K562 (cell line): ENCODE data around the gene ANKFN1. TPM values are rescaled to one million over a fixed set of nuclear protein-coding genes. Genes with fewer than 3 reads are reported as not detected.

ENCODE experiments used
- ATAC-seq: fragments of 200-7000 bp; cut with Tn5 transposase; 3 replicates; pipeline ENCODE4 v1.9.1; 2020; ENCODE audit warnings: moderate library complexity
- BruUV-seq: library from RNA; stranded (reverse); fragments of 400-500 nt; replicated peaks from 2 replicates; lab custom pipeline; 2021; lab: Mats Ljungman, UMichigan
- CTCF ChIA-PET: fragments of 300-600 bp; formaldehyde crosslinking; extraction: SDS; loops from one replicate; lab custom pipeline; 2021; ENCODE audit warnings: low intra/inter-chr PET ratio; lab: Yijun Ruan, JAX
- POLR2A ChIA-PET: fragments of 300-600, 350-650 bp; sonication (Branson Sonifier 250); formaldehyde crosslinking; extraction: SDS; loops from one replicate; lab custom pipeline; 2021; ENCODE audit warnings: antibody characterized with exemption, inconsistent platforms; lab: Yijun Ruan, JAX
- DNase-seq, 4 experiments: peaks; one replicate each; pipeline versions ENCODE4 v3.0.0 to v3.0.0-alpha.2; 2011 to 2018; ENCODE audit warnings: low spot score in 3 of 4, mixed read lengths in 3 of 4; ENCODE audit errors: extremely low read depth in 1 of 4
- FAIRE-seq: peaks from 2 replicates; lab custom pipeline; 2011; peaks lifted over from hg19 to GRCh38; lab: Jason Lieb, UNC
- H2AFZ ChIP-seq: 2 replicates; pipeline ENCODE4 v1.6.0; 2011; ENCODE audit warnings: low read depth, low read length, control low read depth, inconsistent platforms
- H3K27ac ChIP-seq: fragments of 200-600 bp; 3 replicates; pipeline ENCODE4 v1.8.0; 2011; ENCODE audit warnings: low read depth, mild to moderate bottlenecking, control low read depth, inconsistent platforms, low read length, moderate library complexity, mixed read lengths; ENCODE audit errors: extremely low read depth
- H3K27me3 ChIP-seq, 2 experiments: fragments of 300-600 bp in 1 of 2; 2 replicates in 1 of 2; 3 replicates in 1 of 2; pipeline versions ENCODE4 v1.6.0 to v1.8.0; 2011; ENCODE audit warnings: inconsistent platforms in 2 of 2, low read length in 2 of 2, mild to moderate bottlenecking in 1 of 2, mixed read lengths in 1 of 2, moderate library complexity in 1 of 2; ENCODE audit not compliant: control insufficient read depth in 2 of 2, insufficient read depth in 2 of 2
- H3K36me3 ChIP-seq: fragments of 300-600 bp; 3 replicates; pipeline ENCODE4 v1.8.0; 2011; ENCODE audit warnings: mild to moderate bottlenecking, low read length, inconsistent platforms; ENCODE audit not compliant: control insufficient read depth, insufficient read depth
- H3K4me1 ChIP-seq, 2 experiments: fragments of 200-600 bp in 1 of 2; replicated peaks in 1 of 2; 2 replicates in 1 of 2; 3 replicates in 1 of 2; pipeline versions ENCODE4 v1.5.1 to v1.8.0; 2011; ENCODE audit warnings: inconsistent platforms in 2 of 2, low read length in 2 of 2, mild to moderate bottlenecking in 1 of 2, mixed read lengths in 1 of 2, moderate library complexity in 1 of 2; ENCODE audit not compliant: control insufficient read depth in 2 of 2, insufficient read depth in 2 of 2
- H3K4me2 ChIP-seq: 2 replicates; pipeline ENCODE4 v1.6.1; 2011; ENCODE audit warnings: low read length, control low read depth, inconsistent platforms, mixed read lengths; ENCODE audit not compliant: insufficient read depth
- H3K4me3 ChIP-seq: fragments of 200-600 bp; sonication (generic), shearing (Covaris generic); 2 replicates; pipeline ENCODE4 v1.5.1; 2016; ENCODE audit warnings: control low read depth, inconsistent platforms
- H3K79me2 ChIP-seq: fragments of 200-600 bp; 3 replicates; pipeline ENCODE4 v1.8.0; 2011; ENCODE audit warnings: low read length, inconsistent platforms; ENCODE audit not compliant: control insufficient read depth, insufficient read depth
- H3K9ac ChIP-seq, 2 experiments: 2 replicates each; pipeline versions ENCODE4 v1.6.0 to v1.6.1; 2011; ENCODE audit warnings: low read depth in 2 of 2, low read length in 2 of 2, control low read depth in 1 of 2, inconsistent platforms in 1 of 2, mild to moderate bottlenecking in 1 of 2, mixed read lengths in 1 of 2; ENCODE audit not compliant: insufficient read depth in 1 of 2
- H3K9me1 ChIP-seq: one replicate; pipeline ENCODE4 v1.6.0; 2011; ENCODE audit warnings: inconsistent platforms, mild to moderate bottlenecking, low read length, moderate library complexity; ENCODE audit not compliant: control insufficient read depth, insufficient read depth
- H3K9me3 ChIP-seq: replicated peaks from 2 replicates; pipeline ENCODE4 v1.5.1; 2011; ENCODE audit warnings: low read depth, low read length, inconsistent platforms; ENCODE audit not compliant: control insufficient read depth, insufficient read depth
- H4K20me1 ChIP-seq: replicated peaks from 2 replicates; pipeline ENCODE4 v1.6.1; 2011; ENCODE audit warnings: low read length, inconsistent platforms, mixed read lengths; ENCODE audit not compliant: control insufficient read depth, insufficient read depth
- BCOR ChIP-seq: fragments of 450-650 bp; IDR thresholded peaks from 2 replicates; pipeline ENCODE4 v1.6.1; 2016
- HINFP ChIP-seq: fragments of 450-650 bp; conservative IDR thresholded peaks from 2 replicates; pipeline ENCODE4 v1.6.1; 2016; ENCODE audit warnings: missing genetic modification characterization, low read depth, mild to moderate bottlenecking, control low read depth, missing compliant biosample characterization
- PTBP1 ChIP-seq: fragments of 200-400 bp; formaldehyde crosslinking; IDR thresholded peaks from 2 replicates; pipeline ENCODE4 v1.6.1; 2017; ENCODE audit warnings: low read depth, low read length
- ZNF146 ChIP-seq: IDR thresholded peaks from one replicate; pipeline ENCODE4 v1.6.1; 2018; ENCODE audit warnings: missing compliant biosample characterization; ENCODE audit not compliant: unreplicated experiment
- ZNF408 ChIP-seq: fragments of 250-450 bp; sonication (Bioruptor Pico); IDR thresholded peaks from 2 replicates; pipeline ENCODE4 v1.4.0; 2020; ENCODE audit warnings: low read depth, mild to moderate bottlenecking, moderate library complexity
- ZNF41 ChIP-seq: fragments of 250-450 bp; sonication (Bioruptor Pico); conservative IDR thresholded peaks from 2 replicates; pipeline ENCODE4 v1.4.0; 2020; ENCODE audit warnings: mild to moderate bottlenecking
- ZNF766 ChIP-seq: fragments of 200-800 bp; sonication (Bioruptor generic); conservative IDR thresholded peaks from 2 replicates; pipeline ENCODE4 v1.6.1; 2016; ENCODE audit warnings: missing genetic modification characterization, missing compliant biosample characterization
- WGBS: fragments of 100-300 bp; shearing (Covaris generic); methylation state at CpG from one replicate; pipeline ENCODE4 v1.1.6; 2016; ENCODE audit warnings: low coverage, mixed read lengths; ENCODE audit not compliant: insufficient coverage; ENCODE audit errors: missing lambda C conversion rate; 5-methylcytosine and 5-hydroxymethylcytosine counted together
- in situ Hi-C: fragments of 300-500 bp; cut with MboI; formaldehyde crosslinking; loops from 4 replicates; pipeline ENCODE4 v1.15.0; 2018; ENCODE audit warnings: inconsistent platforms, mixed read lengths
- intact Hi-C: fragments of 100-400 bp; cut with micrococcal nuclease; formaldehyde crosslinking; loops from 2 replicates; pipeline ENCODE4 v1.14.2; 2022
- polyA plus RNA-seq, 8 experiments: library from polyadenylated mRNA; depleted of rRNA in 4 of 8; stranded (reverse) in 5 of 8; unstranded in 3 of 8; fragments of >200 nt; fragmentation: Nextera tagmentation in 2 of 8; fragmentation: Illumina TruSeq in 1 of 8; extraction: Ambion mirVana in 2 of 8; extraction: Trizol in 1 of 8; gene quantifications; 2 replicates each; pipeline versions ENCODE4 v1.2.1 to v1.2.3, GENCODE V29; 2011 to 2014; ENCODE audit warnings: inconsistent platforms in 1 of 8, missing spikeins in 1 of 8
- total RNA-seq, 7 experiments: library from RNA; depleted of rRNA in 6 of 7; stranded (reverse); fragments of >200 nt in 6 of 7; fragmentation: Illumina TruSeq in 2 of 7; extraction: Trizol in 2 of 7; gene quantifications; 2 replicates each; pipeline versions ENCODE4 v1.2.1 to v1.2.3, GENCODE V29; 2011 to 2021; ENCODE audit warnings: low replicate concordance in 1 of 7
- TF ChIP-seq, protein P1 (sequence below): fragments of 200-800 bp; sonication (Bioruptor generic); IDR thresholded peaks from 2 replicates; pipeline ENCODE4 v1.6.1; 2016; ENCODE audit warnings: missing genetic modification characterization, missing compliant biosample characterization
- TF ChIP-seq, protein P2 (sequence below), 2 experiments: fragments of 150-350 bp in 1 of 2; IDR thresholded peaks; 2 replicates each; pipeline ENCODE4 v1.6.1; 2012 to 2016; ENCODE audit warnings: low read depth in 2 of 2, low read length in 2 of 2, mild to moderate bottlenecking in 1 of 2, moderate library complexity in 1 of 2

ANKFN1 gene
- total and polyA plus RNA-seq, 9 of the 15 experiments (the other 6 are each of a cell fraction or from before 2014, with no cell fraction given): 0.04 to 0.39 (median 0.15) TPM; not detected in 1

DNA sequence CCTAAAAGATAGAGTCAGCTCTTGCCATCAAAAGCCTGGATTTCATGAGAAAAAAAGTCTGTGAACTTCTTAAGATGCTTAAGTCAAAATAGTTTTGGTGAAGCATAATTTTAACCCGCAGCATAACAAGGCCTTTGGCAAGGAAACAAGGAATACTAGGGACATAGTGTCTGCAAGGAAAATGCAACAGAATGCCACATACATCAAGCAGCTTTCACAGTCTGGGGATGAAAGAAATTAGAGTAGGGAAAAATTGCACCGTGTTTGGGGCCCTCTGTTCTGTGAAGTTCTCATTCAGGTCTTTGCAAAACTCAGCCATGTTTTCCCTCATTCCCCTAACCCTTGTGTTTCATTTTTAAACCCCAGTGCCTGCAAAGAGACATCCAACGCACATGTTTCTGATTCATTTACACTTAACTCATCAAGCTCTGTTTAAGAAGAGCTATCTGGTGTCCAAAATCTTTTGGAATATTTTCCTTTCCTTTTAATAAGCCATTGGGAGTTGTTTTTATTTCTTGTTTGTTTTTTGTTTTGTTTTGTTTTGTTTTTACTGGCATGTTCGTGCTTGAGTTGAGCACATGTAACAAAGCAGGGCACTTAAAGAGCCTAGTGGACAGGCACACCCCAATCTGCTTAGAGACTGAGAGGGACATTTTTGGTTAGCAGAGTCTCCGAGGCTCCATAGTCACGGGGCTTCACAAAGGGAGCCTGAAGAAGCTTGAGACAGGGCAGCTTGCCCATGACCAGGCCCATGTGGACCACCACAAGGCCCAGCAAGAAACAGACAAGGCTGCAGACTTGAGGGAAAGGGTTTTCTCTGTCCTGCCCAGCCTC lies 116.5 kb downstream of the ANKFN1 start (continued):
- TF ChIP-seq HINFP (tag): no peak

GRCh38 chr17:56274491-56274890 lies 121.2 kb downstream of the ANKFN1 start:
- ChIA-PET CTCF (no interaction called here), POLR2A (no interaction called here)
- ATAC-seq (no peak), FAIRE-seq (no peak), DNase-seq (no peak)
- no peaks in the 10 kb centered on the region for H3K9me1 ChIP-seq
- no peaks in the 10 kb centered on the region for H3K36me3 ChIP-seq
- 0% methylated on average over 3 of the region's 3 CpGs for WGBS
- no peaks in the 10 kb centered on the region for H3K4me1 ChIP-seq
- intact Hi-C loops: no loop called here
- no peaks in the 10 kb centered on the region for H3K27me3 ChIP-seq
- no peak overlapping the region for H3K9ac ChIP-seq
- H3K79me2 ChIP-seq: no peaks in the 10 kb centered on the region
- BruUV-seq: no TSS peak
- in situ Hi-C loops: no loop called here
- H4K20me1 ChIP-seq: no peaks in the 10 kb centered on the region
- H3K9me3 ChIP-seq: no peaks in the 10 kb centered on the region
- H3K4me2 ChIP-seq: no peak overlapping the region
- H2AFZ ChIP-seq: no peak overlapping the region
- no peak overlapping the region for H3K27ac ChIP-seq
- no peak overlapping the region for H3K4me3 ChIP-seq
- TF ChIP-seq ZNF146 (CRISPR knock-in tag): no peak
- no peak for TF ChIP-seq BCOR
- no peak for TF ChIP-seq ZNF408 (CRISPR knock-in tag)
- TF ChIP-seq, protein P1, sequence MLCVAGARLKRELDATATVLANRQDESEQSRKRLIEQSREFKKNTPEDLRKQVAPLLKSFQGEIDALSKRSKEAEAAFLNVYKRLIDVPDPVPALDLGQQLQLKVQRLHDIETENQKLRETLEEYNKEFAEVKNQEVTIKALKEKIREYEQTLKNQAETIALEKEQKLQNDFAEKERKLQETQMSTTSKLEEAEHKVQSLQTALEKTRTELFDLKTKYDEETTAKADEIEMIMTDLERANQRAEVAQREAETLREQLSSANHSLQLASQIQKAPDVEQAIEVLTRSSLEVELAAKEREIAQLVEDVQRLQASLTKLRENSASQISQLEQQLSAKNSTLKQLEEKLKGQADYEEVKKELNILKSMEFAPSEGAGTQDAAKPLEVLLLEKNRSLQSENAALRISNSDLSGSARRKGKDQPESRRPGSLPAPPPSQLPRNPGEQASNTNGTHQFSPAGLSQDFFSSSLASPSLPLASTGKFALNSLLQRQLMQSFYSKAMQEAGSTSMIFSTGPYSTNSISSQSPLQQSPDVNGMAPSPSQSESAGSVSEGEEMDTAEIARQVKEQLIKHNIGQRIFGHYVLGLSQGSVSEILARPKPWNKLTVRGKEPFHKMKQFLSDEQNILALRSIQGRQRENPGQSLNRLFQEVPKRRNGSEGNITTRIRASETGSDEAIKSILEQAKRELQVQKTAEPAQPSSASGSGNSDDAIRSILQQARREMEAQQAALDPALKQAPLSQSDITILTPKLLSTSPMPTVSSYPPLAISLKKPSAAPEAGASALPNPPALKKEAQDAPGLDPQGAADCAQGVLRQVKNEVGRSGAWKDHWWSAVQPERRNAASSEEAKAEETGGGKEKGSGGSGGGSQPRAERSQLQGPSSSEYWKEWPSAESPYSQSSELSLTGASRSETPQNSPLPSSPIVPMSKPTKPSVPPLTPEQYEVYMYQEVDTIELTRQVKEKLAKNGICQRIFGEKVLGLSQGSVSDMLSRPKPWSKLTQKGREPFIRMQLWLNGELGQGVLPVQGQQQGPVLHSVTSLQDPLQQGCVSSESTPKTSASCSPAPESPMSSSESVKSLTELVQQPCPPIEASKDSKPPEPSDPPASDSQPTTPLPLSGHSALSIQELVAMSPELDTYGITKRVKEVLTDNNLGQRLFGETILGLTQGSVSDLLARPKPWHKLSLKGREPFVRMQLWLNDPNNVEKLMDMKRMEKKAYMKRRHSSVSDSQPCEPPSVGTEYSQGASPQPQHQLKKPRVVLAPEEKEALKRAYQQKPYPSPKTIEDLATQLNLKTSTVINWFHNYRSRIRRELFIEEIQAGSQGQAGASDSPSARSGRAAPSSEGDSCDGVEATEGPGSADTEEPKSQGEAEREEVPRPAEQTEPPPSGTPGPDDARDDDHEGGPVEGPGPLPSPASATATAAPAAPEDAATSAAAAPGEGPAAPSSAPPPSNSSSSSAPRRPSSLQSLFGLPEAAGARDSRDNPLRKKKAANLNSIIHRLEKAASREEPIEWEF: no peak
- TF ChIP-seq, protein P2, sequence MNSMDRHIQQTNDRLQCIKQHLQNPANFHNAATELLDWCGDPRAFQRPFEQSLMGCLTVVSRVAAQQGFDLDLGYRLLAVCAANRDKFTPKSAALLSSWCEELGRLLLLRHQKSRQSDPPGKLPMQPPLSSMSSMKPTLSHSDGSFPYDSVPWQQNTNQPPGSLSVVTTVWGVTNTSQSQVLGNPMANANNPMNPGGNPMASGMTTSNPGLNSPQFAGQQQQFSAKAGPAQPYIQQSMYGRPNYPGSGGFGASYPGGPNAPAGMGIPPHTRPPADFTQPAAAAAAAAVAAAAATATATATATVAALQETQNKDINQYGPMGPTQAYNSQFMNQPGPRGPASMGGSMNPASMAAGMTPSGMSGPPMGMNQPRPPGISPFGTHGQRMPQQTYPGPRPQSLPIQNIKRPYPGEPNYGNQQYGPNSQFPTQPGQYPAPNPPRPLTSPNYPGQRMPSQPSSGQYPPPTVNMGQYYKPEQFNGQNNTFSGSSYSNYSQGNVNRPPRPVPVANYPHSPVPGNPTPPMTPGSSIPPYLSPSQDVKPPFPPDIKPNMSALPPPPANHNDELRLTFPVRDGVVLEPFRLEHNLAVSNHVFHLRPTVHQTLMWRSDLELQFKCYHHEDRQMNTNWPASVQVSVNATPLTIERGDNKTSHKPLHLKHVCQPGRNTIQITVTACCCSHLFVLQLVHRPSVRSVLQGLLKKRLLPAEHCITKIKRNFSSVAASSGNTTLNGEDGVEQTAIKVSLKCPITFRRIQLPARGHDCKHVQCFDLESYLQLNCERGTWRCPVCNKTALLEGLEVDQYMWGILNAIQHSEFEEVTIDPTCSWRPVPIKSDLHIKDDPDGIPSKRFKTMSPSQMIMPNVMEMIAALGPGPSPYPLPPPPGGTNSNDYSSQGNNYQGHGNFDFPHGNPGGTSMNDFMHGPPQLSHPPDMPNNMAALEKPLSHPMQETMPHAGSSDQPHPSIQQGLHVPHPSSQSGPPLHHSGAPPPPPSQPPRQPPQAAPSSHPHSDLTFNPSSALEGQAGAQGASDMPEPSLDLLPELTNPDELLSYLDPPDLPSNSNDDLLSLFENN (IDR thresholded peaks at IDR 0.05; ENCODE audit: low read depth in 2 of 2, low read length in 2 of 2): no peak
- no peak for TF ChIP-seq ZNF766
- TF ChIP-seq ZNF41 (CRISPR knock-in tag): no peak
- no peak for TF ChIP-seq PTBP1
